Fibroblast of the aortic adventitia (primary cell): Measurements from ENCODE around the gene FSIP1. TPM values are rescaled to one million over a fixed set of nuclear protein-coding genes. Genes with fewer than 3 reads are reported as not detected.

Experiments used
- DNase-seq: peaks from one replicate; pipeline ENCODE4 v3.0.0-alpha.2; 2010; ENCODE audit warnings: low read depth
- H3K4me3 ChIP-seq: 2 replicates; pipeline ENCODE4 v1.5.1; 2011; ENCODE audit warnings: low read depth, mild to moderate bottlenecking, control low read depth, low read length, moderate library complexity
- CTCF ChIP-seq: IDR thresholded peaks from 2 replicates; pipeline ENCODE4 v1.5.1; 2011; ENCODE audit warnings: mild to moderate bottlenecking, low read length, control low read depth, inconsistent platforms; ENCODE audit not compliant: insufficient read depth
- total RNA-seq: library from RNA; depleted of rRNA; stranded (reverse); fragments of >200 nt; gene quantifications from 2 replicates; pipeline ENCODE4 v1.2.3, GENCODE V29; 2012; ENCODE audit warnings: low replicate concordance

Gene FSIP1
- total RNA-seq, 1 donor = 4.2 TPM

GRCh38 chr15:39629906-39630305, 152.7 kb downstream of the FSIP1 start:
- no peak for DNase-seq
- no peak overlapping the region for H3K4me3 ChIP-seq
- no peak for TF ChIP-seq CTCF

- DNase-seq = no peak
- TF ChIP-seq CTCF = no peak
Observed at GRCh38 chr15:39629371-39629770, 153.3 kb downstream of the FSIP1 start.

GRCh38 chr15:39628546-39629257, 153.9 kb downstream of the FSIP1 start:
- H3K4me3 ChIP-seq = no peak overlapping the region
- peak; percentile 19 for DNase-seq
- TF ChIP-seq CTCF = no peak

More at GRCh38 chr15:39629371-39629770, 153.3 kb downstream of the FSIP1 start:
- H3K4me3 ChIP-seq = no peak overlapping the region

- H3K4me3 ChIP-seq = no peak overlapping the region
- no peak for DNase-seq
- peak; percentile 27 for TF ChIP-seq CTCF
Observed at GRCh38 chr15:39628144-39628508, 154.5 kb downstream of the FSIP1 start.

- DNase-seq = no peak
- no peak overlapping the region for H3K4me3 ChIP-seq
- TF ChIP-seq CTCF = no peak
Observed at GRCh38 chr15:39627451-39628143, 155.0 kb downstream of the FSIP1 start.

GRCh38 chr15:39625856-39626255, 156.8 kb downstream of the FSIP1 start:
- no peak overlapping the region for H3K4me3 ChIP-seq
- TF ChIP-seq CTCF = no peak
- peak; percentile 53 for DNase-seq
